ENCODE data around the gene PNPLA5.

Gene PNPLA5

GRCh38 chr22:43926349-43926710 is 34.5 kb upstream of the PNPLA5 start:
- Histone ChIP-seq H3K27me3 (replicated peaks) (no peaks in the 10 kb centered on the region), H3K27ac (no peak overlapping the region), H3K4me3 (ENCODE audit: low read depth, low read length) (no peak overlapping the region), H3K36me3 (replicated peaks) (peaks cover 18% of the 10 kb centered on the region)
- in situ Hi-C loops (cut with HindIII; ENCODE audit: low pct_ligation_motif_present, low sequenced_read_pairs), result no loop called here
- no peak for DNase-seq
- no peak for TF ChIP-seq CTCF (IDR thresholded peaks at IDR 0.05; ENCODE audit: low read depth, low read length, missing control alignments)

GRCh38 chr22:43925433-43926348 is 33.9 kb upstream of the PNPLA5 start:
- no peaks in the 10 kb centered on the region for H3K27me3 ChIP-seq (replicated peaks)

GRCh38 chr22:43924877-43925276 is 33.1 kb upstream of the PNPLA5 start:
- in situ Hi-C loops (cut with HindIII; ENCODE audit: low pct_ligation_motif_present, low sequenced_read_pairs), result no loop called here
- no peak for DNase-seq
- Histone ChIP-seq H3K4me3 (ENCODE audit: low read depth, low read length) (peak overlapping the region; percentile 84), H3K27ac (no peak overlapping the region), H3K36me3 (replicated peaks) (peaks cover 7% of the 10 kb centered on the region), H3K27me3 (replicated peaks) (no peaks in the 10 kb centered on the region)
- no peak for TF ChIP-seq CTCF (IDR thresholded peaks at IDR 0.05; ENCODE audit: low read depth, low read length, missing control alignments)

More at GRCh38 chr22:43925433-43926348, 33.9 kb upstream of the PNPLA5 start:
- no peak for TF ChIP-seq CTCF (IDR thresholded peaks at IDR 0.05; ENCODE audit: low read depth, low read length, missing control alignments)
- H3K4me3 ChIP-seq (ENCODE audit: low read depth, low read length), result peak overlapping the region; percentile 84
- no peak overlapping the region for H3K27ac ChIP-seq
- H3K36me3 ChIP-seq (replicated peaks), result peaks cover 16% of the 10 kb centered on the region
- no peak for DNase-seq
- in situ Hi-C loops (cut with HindIII; ENCODE audit: low pct_ligation_motif_present, low sequenced_read_pairs), result no loop called here

DNA sequence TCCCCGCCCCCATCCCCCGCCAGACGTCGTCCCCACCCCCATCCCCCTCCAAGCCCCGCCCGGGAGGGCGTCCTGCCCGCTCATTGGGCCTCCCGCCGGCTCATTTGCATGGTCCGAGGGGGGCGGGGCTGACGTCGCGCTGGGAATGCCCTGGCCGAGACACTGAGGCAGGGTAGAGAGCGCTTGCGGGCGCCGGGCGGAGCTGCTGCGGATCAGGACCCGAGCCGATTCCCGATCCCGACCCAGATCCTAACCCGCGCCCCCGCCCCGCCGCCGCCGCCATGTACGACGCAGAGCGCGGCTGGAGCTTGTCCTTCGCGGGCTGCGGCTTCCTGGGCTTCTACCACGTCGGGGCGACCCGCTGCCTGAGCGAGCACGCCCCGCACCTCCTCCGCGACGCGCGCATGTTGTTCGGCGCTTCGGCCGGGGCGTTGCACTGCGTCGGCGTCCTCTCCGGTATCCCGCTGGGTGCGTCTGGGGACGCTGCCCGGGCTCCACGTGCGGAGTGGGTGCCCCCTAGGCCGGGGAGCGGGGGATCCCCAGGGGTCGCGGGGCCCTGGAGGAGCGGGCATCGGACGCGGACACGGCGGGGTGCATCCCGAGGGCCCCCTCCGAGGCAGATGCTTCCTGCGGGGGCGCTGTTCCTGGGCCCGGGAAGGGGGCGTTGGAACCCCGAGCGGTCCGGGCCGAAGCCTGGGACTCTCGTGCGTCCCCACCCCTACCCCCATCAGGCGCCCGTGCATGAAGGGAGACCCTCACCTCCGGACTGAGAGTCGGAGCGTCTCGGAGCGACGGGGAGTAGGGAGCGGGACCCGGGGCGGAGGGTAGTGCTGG is 32.0 kb upstream of the PNPLA5 start, which contains the start of gene PNPLA3:
TSS of gene PNPLA3 (plus strand) at position 175 of the 834 bp plus-strand sequence. CDS start at position 282, 107 bp downstream.
- no peaks in the 10 kb centered on the region for H3K27me3 ChIP-seq (replicated peaks)
- in situ Hi-C loops (cut with HindIII; ENCODE audit: low pct_ligation_motif_present, low sequenced_read_pairs), result no loop called here
- peak within 1 kb of the TSS; percentile 66 for H3K27ac ChIP-seq
- peak; percentile 52 for TF ChIP-seq CTCF (IDR thresholded peaks at IDR 0.05; ENCODE audit: low read depth, low read length, missing control alignments)
- peak within 1 kb of the TSS; percentile 84 for H3K4me3 ChIP-seq (ENCODE audit: low read depth, low read length)
- peak; percentile 88 for DNase-seq
- peaks cover 3% of the 10 kb centered on the region for H3K36me3 ChIP-seq (replicated peaks)

GRCh38 chr22:43923191-43923590 is 31.4 kb upstream of the PNPLA5 start:
- no peak overlapping the region for H3K27ac ChIP-seq

More at GRCh38 chr22:43923191-43923590, 31.4 kb upstream of the PNPLA5 start:
- Histone ChIP-seq H3K27me3 (replicated peaks) (no peaks in the 10 kb centered on the region), H3K36me3 (replicated peaks) (no peaks in the 10 kb centered on the region), H3K4me3 (ENCODE audit: low read depth, low read length) (peak overlapping the region; percentile 48)
- no peak for DNase-seq
- no peak for TF ChIP-seq CTCF (IDR thresholded peaks at IDR 0.05; ENCODE audit: low read depth, low read length, missing control alignments)
- in situ Hi-C loops (cut with HindIII; ENCODE audit: low pct_ligation_motif_present, low sequenced_read_pairs), result no loop called here

All from brain microvascular endothelial cell (primary cell).